ENCODE results near the gene HEMK1. TPM values are rescaled to one million over a fixed set of nuclear protein-coding genes. Genes with fewer than 3 reads are reported as not detected.

Gene HEMK1
- polyA plus RNA-seq, 3 donors, result 12.2 to 20.8 (median 12.6) TPM

DNA sequence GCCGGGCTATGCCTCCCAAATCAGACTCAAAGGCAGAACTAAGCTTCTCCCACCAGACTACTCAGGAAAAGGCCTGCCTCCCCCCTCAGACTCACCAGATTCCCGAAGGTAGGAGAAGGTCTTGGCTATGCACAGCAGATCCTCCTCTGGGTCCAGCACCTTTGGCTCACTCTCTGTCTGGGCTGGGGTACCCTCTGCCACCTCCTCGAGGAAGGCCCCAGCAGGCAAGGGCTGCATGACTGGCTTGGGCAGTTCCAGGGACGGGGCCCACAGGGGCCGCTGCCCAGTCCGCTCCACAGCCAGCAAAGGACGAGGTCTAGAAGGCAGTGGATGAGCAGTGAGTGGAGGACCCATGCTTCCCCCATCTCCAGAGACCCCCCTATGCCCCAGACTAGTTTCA lies 39.0 kb downstream of the HEMK1 start:
- no peak overlapping the region for H3K27ac ChIP-seq (ENCODE audit: low read depth, low read length)
- 71 to 85% (median 84%) methylated on average over 7 of the region's 7 CpGs for WGBS, 3 donors

DNA sequence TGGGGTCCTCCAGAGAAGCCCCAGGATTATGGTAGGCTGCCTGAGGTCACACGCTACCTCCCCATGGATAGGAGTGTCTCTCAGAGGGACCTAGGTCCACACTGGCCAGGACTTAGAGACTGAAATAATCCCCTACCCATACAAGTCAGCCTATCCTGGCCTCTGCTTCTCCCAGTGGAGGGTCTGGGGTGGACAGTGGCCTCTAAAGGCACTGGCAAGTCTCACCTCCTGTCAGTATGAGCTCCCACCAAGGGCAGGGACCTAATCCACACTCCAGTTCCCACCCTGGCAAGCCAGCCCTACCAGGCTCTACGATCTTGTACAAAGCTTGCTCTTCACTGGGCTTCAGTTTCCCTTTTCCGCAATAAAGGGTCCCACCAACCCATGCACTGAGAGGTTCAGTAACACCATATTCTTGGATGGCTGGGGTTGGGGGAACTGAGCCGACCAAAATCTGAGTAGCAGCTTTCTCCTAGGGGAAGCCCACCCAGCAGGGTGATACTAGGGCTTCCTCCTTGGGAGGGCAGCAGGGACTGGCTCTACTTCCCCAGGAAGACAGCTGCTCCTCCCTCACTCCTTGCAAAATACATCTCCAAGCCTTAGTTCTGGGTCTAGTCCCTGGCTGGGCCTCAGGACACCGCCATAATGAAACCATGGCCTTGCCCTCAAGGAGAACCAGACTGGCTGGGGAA lies 39.9 kb downstream of the HEMK1 start:
- H3K27ac ChIP-seq (ENCODE audit: low read depth, low read length), result no peak overlapping the region

DNA sequence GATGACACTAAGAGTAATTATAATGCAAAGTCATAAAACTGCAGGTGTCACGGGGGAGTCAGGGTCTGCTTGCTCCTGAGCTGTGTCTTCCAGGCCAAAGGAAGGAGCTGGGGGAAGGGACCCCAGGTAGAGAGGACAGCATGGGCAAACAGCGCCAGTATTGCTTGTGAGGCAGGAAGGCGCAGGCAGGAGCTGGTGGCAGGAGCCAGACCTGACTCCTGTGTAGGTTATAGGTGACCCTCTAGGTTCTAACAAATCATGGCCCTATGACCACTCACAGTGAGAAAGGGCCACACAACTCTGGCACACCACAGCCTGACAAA lies 40.4 kb downstream of the HEMK1 start:
- no peak overlapping the region for H3K27ac ChIP-seq (ENCODE audit: low read depth, low read length)
- 76 to 88% (median 83%) methylated on average over 3 of the region's 3 CpGs for WGBS, 3 donors

More for the DNA sequence above, 39.9 kb downstream of the HEMK1 start:
- WGBS, 3 donors, result 65 to 82% (median 70%) methylated on average over 5 of the region's 5 CpGs

DNA sequence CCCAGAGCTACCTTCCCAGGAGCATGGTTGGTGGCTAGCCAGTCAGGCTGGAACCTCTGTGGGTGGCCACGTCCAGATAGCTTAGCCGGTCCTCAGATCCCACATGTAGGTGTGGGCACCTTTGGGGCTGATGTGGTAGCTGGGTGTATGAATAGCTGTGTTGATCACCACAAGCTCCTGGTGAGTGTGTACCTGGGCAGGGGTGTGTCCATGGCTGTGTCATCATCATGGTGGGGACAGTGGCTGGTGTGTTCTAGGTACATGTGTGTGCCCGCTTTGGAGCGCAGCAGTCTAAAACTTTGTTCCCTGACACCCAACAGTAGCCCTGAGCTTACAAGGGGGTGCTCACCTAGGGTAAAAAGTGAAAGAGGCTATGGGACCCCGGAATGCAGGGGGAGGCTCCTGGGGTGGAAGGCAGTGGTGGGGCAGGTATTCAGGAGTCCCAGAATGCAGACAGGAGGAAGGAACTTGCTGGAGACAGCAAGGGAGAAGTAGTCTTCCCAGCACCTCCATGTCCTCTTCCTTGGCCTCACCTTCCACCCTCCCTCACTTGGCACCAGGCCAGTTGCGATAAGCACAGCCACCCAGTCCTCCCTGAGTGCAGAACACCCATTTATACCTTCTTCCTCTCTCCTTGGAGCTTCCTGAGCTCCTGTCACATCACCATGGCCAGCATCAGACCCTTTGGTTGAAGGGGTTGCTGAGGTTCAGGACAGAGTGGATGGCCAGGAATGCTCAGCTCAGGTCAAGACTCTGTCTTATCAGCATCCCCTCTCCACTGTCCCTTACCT lies 41.1 kb downstream of the HEMK1 start:
- WGBS, 3 donors, result 46 to 69% (median 62%) methylated on average over 6 of the region's 6 CpGs
- H3K27ac ChIP-seq (ENCODE audit: low read depth, low read length), result no peak overlapping the region

DNA sequence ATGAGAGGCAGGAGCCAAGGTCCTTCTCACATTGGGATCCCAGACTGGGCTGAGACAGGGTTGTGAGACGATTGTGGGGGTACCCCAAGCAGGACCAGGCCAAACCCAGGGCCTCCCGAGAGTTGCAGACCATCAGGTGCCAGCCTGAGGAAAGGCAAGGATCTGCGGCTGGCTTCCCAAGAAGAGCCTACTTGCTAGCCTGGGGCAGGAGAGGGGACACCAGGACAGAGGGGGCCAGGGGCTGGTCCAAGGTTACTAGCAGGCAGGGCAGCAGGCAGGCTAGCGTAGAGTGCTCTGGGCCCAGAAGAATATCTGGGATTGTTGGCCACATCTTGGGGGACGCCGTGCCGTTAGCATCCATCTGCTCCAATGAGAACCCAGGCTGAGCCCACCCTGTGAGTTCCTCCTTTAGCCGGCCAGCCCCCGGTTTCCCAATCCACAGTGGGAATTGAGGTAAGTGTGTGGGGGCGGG lies 41.7 kb downstream of the HEMK1 start:
- 5 to 8% (median 6%) methylated on average over 10 of the region's 10 CpGs for WGBS, 3 donors
- no peak overlapping the region for H3K27ac ChIP-seq (ENCODE audit: low read depth, low read length)

DNA sequence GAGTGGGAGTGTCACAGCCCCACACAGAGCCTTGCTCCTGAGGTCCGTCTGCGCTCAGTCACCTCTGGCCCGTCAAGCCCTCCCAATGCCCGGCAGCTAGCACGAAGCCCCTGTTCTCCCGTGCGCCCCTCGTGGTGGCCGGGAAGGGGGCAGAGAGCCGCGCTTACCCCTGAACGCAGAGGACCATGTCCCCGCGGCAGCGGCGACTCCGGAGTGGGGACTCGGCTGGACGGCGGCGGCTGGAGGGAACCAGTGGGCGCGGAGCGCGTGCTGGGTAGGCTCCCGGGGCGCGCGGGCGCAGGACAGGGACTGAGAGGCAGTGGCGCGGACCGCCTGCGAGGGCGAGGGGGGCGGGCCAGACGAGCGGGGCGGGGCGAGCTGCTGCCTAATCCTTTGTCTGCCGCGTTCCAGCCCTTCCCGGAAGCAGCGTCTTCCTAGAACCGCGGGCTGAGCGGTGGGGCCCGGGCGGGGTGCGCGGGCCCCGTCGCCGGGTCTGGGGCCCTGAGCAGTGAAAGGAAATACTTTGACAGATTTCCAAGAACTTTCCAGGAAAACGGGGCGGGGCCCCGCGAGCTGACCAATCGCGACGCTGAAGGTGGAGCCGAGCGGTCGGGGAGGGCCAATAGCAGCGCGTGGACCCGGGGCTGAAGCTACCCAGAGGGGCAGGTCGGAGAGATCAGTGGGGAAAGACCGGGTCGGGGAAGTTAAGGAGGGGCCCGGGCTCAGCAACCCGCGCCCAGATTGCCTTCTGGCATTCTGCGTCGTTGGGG lies 42.3 kb downstream of the HEMK1 start, which contains the start of gene CISH:
Gene CISH (minus strand): TSS at position 311 of the 770 bp plus-strand sequence. CDS start 124 bp downstream, at position 187.
- H3K27ac ChIP-seq (ENCODE audit: low read depth, low read length), result no peak within 1 kb of the TSS
- 0 to 1% (median 1%) methylated on average over 61 to 74 of the region's 75 CpGs for WGBS, 3 donors

DNA sequence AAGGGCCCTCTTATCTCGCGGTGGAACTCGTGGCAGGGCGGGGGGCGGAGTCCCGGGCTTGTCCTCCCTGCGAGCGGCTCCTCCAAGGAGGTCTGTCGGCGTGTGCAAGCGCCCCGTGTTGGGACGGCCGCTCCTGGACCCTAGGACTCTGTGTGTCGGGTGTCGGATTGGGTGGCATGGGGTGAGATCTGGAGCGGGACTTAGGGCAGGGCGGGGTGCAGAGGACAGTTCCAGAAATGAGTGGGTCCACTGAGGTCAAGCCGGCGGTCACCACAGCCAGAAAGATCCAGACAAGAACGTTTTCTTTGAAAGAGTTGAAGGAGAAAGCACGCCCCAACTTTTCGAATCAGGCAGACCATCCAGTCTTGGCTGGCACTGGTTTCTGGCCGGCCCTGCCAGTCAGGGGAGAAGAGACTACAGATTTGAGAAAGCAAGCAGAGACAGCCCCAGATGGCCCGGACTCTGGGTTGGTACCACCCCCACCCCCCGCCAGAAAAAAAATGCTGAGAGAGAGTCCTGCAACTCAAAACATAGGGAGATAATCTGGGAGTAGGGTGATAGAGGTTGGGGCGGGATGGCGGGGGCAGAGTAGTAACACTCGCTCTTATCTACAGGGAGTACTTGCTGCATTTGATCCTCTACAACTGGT lies 43.0 kb downstream of the HEMK1 start:
- H3K27ac ChIP-seq (ENCODE audit: low read depth, low read length), result no peak overlapping the region
- 2 to 7% (median 5%) methylated on average over 29 of the region's 29 CpGs for WGBS, 3 donors

DNA sequence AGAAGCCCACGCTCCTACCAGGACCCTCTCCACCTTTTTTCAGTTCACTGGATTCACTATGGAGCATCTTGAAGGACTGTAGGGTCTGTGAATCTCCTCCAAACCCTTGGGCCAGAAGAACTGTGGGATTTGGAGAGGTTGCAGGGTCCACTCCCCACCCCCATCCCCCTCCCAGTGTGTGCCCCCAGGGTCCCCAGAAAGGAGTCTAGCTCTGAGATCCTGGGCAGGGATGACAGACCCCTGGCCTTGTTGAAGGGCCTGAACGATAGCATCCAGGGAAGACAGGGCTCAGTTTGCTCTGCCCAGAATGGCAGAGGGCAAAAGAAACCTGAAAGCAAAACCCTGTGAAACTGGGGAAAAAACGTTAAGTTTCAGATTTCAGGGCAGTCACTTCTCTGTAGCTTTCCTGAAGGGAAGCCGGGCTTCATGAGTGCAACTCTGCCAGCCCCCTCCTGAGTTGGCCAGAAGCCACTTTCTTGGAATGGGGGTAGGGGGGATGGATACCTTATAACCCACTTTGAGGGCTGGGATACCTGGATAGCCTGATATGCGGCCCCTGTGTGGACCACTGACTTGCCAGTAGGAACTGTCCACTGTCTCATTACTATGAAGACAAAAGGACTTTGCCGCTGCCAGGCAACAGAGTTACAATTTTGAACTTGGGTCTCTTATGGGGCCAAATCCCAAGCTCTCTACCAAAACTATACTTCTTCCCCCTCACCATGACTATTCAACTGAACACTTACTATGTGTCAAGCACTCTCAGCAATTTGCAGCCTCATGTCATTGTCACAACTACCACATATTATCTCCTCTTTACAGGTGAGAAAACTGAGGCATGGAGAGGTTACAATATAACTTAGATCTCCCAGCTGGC lies 43.9 kb downstream of the HEMK1 start:
- 58 to 62% (median 60%) methylated on average over 6 of the region's 6 CpGs for WGBS, 3 donors
- no peak overlapping the region for H3K27ac ChIP-seq (ENCODE audit: low read depth, low read length)

DNA sequence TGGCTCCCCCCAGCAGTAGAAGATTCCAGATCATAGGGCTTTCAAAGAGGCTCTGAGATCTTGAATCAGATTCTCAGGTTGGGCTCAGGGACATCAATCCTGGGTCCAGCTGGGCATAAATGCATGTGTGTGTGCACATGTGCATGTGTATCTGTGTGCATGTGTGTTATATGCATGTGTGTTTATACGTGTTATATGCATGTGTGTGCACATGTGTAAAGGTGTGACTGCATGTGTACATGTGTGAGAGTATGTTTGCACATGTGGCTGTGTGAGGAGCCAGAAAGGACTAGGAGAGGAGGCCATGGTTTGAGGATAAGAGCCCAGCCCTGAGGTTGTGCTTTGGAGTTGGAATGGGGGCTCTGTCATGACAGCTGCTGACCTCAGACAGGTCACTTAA lies 45.9 kb downstream of the HEMK1 start:
- H3K27ac ChIP-seq (ENCODE audit: low read depth, low read length), result no peak overlapping the region
- WGBS, 3 donors, result 70 to 73% (median 71%) methylated on average over 1 of the region's 1 CpG

DNA sequence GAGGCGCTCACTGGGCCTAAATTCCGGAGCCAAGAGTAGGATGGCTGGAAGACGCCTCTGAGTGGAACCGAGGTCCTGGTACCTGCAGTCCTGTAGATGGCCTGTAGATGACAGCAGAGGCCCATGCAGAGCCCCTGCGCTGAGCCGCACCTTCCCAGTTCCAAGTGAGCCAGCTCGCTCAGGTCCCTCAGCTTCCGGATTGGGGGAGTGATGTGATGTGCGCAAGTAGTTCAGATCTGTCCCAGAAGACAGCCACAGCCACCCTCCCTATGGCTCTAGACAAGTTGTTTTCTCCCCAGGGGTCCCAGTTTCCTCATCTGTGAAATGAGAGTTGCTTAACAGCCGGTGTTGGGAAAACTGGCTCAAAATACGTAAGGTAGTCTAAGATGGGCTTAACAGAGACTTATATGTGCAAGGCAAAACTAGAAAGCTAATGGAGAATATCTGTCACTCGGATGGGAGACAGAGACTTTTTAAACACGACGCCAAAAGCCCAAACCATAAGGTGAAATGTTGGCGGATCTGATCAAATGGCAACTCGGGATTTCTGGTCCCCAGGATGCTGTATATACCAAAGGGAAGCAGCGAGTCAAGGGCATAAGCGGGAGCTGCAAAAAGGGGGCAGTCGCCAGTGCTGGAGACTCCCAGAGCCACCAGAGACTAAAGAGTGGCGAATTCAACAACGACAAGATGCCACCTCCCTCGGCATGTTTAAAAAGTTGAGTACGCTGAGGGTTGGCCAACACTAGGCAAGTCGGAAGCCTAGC lies 46.9 kb downstream of the HEMK1 start:
- WGBS, 3 donors, result 1% methylated on average over 24 of the region's 24 CpGs
- no peak overlapping the region for H3K27ac ChIP-seq (ENCODE audit: low read depth, low read length)

DNA sequence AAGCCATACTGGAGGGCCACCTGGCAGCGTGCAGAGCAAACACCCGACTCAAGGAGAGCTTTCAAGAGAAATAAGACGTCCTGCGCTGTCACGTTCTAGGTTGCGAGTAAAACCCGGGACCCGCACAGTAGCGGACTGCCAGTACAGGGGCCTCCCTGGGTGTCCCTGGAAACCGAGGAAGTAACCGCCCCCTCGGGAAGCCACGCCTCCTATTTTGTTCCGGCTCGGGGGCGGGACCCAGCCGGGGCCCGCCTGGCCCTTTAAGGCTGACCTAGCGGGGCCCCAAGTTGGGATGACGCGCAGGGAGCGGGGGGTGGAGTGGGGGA lies 47.4 kb downstream of the HEMK1 start:
- H3K27ac ChIP-seq (ENCODE audit: low read depth, low read length), result no peak overlapping the region
- 0 to 1% (median 0%) methylated on average over 13 to 22 of the region's 22 CpGs for WGBS, 3 donors

DNA sequence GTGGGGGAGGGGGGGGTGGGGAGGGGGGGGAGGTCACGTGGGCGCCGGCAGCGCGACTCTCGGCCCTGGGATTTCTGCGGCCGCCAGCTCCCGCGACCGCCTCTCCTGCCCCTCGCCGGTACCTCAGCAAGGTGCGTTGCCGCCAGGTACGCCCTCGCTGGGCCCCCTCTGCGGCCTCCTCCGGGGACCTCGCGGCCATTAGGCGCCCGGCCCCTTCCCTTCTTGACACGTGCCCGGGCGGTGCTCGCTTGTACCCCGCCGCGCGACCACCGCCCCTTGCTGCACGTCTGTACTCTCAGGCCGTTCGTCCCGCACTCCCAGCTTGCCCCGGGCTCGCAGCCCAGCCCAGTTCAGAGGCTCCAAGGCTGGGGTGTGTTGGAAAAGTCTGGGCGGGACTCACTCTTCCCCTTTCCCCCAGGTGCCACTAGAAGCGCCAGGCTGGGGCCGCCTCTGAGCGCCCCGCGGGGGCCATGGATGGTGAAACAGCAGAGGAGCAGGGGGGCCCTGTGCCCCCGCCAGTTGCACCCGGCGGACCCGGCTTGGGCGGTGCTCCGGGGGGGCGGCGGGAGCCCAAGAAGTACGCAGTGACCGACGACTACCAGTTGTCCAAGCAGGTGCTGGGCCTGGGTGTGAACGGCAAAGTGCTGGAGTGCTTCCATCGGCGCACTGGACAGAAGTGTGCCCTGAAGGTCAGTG lies 47.9 kb downstream of the HEMK1 start, which contains the start of gene MAPKAPK3:
Gene MAPKAPK3 (plus strand): TSS at position 56 of the 696 bp plus-strand sequence. CDS start 415 bp downstream, at position 471.
- peak within 1 kb of the TSS; percentile 22 for H3K27ac ChIP-seq (ENCODE audit: low read depth, low read length)
- 0 to 3% (median 2%) methylated on average over 37 to 57 of the region's 58 CpGs for WGBS, 3 donors

DNA sequence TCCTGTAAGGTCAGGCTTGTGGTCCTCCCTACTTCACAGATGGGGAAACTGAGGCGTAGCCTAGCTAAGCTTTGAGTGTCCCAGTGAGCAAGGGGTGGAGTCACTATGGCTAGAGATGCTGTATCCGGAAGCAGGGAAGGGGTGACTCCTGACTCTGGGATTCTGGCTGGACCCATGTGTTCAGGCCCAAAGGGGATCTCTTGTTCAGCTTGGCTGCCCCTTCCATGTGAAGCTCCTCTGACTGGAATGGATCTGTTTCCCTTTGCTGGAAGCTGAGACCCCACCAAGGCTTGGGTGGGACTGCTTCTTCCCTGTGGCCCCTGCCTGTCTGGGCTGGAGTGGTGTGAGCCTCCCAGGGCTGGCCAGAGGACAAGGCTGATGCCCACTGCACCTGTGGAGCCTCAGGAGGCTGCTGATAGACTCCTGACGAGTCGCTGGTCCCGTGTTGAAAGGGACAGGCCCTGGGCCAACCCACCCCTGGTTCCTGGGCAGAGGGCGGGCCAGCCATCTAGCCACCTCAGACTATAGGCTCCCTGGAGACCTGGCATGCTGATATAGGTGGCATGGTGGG lies 48.7 kb downstream of the HEMK1 start:
- WGBS, 3 donors, result 40 to 48% (median 43%) methylated on average over 6 of the region's 6 CpGs
- H3K27ac ChIP-seq (ENCODE audit: low read depth, low read length), result no peak overlapping the region

DNA sequence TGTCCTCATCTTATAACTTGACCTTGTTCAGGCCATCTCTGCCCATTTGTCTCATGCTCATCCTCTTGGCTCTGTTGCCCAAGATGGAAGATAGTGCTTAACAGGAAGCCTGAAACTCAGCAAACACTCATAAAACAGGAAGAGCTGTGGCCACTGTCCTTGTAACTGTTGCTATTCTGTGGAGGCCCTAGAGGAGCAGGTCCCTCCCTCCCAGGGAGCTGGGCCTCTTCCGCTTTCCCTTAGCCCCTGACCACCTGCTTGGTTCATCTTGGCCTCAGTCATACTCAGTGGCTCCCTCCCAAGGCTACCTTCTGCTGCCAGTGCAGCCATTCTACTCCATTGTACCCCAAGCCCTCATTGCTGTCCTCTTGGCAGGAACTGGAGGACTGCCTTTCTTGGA lies 51.1 kb downstream of the HEMK1 start:
- peak overlapping the region; percentile 81 for H3K27ac ChIP-seq (ENCODE audit: low read depth, low read length)

DNA sequence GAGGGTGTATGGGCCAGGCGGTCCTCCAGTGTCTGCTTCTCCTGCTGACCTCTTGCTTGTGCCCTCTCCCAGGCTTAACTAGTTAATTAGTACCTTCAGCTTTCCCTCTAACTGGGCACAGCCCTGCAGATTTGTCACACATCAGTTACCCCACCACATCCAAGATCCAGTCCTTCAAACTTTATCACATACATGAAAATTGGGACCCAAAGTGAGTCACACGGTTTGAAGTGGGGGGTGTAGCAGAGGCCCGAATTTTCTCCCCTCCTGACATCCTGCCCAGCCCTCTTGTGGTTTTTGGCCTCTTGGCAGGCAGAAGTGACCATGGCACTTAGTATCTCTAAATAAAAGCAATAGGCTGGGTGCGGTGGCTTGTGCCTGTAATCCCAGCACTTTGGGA lies 51.5 kb downstream of the HEMK1 start:
- 39 to 77% (median 40%) methylated on average over 4 of the region's 4 CpGs for WGBS, 3 donors
- H3K27ac ChIP-seq (ENCODE audit: low read depth, low read length), result no peak overlapping the region

More for the DNA sequence above, 51.1 kb downstream of the HEMK1 start:
- 47 to 86% (median 63%) methylated on average over 1 of the region's 1 CpG for WGBS, 3 donors

DNA sequence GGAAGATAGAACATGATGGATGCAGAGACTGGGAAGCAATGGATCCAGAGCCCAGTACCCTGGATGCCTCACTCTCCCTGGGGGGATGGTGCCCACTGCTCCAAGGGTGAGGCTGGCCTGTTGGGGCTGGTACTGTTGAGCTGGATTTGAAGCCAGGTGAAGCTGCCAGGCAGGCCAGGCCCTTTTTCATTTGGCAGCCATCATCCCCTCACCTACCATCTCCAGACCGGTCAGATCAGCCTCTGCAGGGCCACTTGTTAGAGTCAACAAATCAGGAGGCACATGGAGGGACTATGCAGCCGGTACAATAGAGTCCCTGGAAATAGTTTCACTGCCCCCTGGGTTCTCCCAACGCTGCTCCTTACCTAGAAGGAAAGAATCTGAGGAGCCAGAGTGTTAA lies 53.6 kb downstream of the HEMK1 start:
- no peak overlapping the region for H3K27ac ChIP-seq (ENCODE audit: low read depth, low read length)
- WGBS, 3 donors, result 82 to 90% (median 88%) methylated on average over 3 of the region's 3 CpGs
